Subcutaneous adipose tissue (tissue), 4 donors: ENCODE data around the gene RFX1. TPM values are rescaled to one million over a fixed set of nuclear protein-coding genes. Genes with fewer than 3 reads are reported as not detected.

Experiments
- CTCF ChIP-seq: fragments of 450-650 bp; IDR thresholded peaks from one replicate; pipeline ENCODE4 v1.5.1; 2016; ENCODE audit warnings: low read depth, mild to moderate bottlenecking, control low read depth, antibody characterized with exemption, moderate library complexity
- total RNA-seq, 4 donors: library from RNA; depleted of rRNA; stranded (reverse); fragments of >200 nt; gene quantifications; one replicate each; pipeline ENCODE4 v1.1.0, GENCODE V29; 2016

RFX1 gene
- total RNA-seq, 4 donors from 2014 or later: 2.2 to 4.1 (median 2.2) TPM

DNA sequence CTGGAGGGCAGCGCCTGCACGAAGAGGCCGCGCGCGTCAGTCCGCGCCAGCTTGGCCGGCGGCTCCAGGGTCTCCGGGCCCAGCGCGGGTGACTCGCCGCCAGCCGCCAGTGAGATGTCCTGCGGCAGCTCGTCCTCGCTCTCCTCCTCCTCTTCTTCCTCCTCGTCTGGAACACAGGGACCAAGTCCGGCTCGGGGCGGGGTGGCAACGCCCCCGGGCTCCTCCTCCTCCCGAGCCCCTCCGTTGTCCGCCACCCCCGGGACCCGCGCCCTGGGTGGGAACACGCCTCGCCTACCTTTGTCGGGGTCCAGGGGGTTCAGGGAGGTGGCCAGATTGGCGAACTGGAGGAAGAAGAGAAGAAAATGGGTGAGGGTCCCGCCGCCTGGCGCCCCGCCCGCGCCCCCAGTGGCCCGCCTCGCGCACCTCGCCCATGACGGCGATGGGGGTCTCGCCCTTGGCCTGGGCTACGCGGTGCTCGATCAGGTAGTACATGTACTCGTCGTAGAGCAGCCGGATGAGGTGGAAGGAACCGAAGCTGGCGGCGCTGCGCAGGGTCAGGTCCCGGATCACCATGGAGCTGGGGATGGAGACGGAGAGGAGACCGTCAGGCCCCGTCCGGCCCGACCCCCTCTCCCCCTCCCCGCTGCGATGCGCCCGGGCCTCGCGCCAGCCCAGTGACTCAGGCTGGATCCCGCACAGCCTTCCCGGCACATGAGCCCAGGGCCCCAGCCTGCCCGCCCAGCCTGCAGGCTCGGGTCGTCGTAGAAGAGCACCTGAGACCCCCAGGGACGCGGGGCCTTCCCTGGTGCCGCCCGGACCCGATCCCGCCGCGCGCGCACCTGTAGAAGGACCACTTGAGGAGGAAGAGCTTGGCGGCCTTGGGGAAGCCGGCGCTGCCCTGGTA lies 43.2 kb downstream of the RFX1 start:
- no peak for TF ChIP-seq CTCF

DNA sequence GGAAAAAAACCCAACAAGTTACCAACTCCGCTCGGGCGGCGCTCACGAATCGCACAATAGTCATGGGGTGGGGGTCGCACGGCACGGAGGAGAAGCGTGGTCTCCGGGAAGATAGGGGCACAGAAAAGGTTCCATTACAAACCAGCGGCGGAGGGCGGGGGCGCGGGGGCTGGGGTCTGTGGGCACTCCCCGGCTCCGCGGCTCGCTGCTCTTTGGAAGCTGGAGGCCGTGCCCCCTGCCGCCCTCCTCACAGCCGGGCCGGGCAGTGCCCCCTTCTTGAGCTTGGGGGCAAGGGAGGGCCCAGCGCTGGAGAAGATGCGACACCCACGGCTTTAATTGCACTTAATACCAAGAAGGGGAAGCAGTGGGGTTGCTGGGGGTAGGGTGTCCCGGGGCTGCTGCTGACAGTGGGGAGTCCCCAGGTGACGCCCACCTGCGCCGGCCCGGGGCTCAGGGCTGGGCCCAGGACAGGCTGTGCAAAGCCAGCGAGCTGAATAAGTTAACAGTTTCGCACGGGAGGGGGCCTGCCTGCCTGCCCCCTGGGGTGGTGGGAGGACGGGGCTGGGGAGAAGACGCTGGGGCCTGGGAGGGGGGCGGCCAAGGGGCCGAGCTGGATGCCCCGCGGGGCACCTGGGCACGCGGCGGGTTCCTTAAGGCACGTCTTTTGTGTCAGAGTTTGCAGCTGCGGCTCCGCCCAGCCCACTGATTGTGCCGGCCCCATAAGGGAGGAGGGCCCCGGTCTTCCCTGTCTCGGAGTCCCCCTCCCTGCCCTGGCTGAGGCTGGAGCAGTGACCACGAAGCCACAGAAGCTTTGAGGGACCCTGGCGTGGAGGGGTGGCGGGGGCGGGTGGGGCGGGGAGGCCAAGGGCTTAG lies 44.1 kb downstream of the RFX1 start:
- TF ChIP-seq CTCF: no peak

GRCh38 chr19:13960863-13961784 lies 45.0 kb downstream of the RFX1 start:
- TF ChIP-seq CTCF: no peak

GRCh38 chr19:13959962-13960862 lies 45.9 kb downstream of the RFX1 start:
- no peak for TF ChIP-seq CTCF

DNA sequence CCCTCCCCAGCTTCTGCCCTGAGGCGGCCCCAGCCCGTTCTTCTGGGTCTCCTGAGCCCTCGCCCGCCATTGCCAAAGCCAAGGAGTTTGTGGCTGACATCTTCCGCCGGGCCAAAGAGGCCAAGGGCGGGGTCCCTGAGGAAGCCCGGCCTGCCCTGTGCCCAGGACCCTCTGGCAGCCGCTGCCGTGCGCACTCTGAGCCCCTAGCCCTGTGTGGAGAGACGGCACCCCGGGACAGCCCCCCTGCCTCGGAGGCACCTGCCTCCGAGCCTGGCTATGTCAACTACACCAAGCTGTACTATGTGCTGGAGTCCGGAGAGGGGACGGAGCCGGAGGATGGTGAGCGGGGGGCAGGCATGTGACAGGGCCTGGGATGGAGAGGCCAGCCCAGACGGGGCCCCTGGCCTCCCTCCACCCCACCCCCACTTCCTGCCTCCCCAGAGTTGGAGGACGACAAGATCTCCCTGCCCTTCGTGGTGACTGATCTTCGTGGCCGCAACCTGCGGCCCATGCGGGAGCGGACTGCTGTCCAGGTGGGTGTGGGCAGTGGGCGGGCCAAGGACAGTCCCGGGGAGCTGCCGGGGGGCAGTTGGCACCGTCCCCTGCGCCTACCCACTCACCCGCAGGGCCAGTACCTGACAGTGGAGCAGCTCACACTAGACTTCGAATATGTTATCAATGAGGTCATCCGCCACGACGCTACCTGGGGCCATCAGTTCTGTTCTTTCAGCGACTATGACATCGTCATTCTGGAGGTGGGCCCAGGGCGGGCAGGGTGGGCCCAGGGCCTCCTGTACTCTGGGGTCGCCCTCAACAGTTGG lies 46.8 kb downstream of the RFX1 start:
- no peak for TF ChIP-seq CTCF
